CD4-positive, alpha-beta T cell (primary cell): ENCODE data around the gene SASH1. TPM values are rescaled to one million over a fixed set of nuclear protein-coding genes. Genes with fewer than 3 reads are reported as not detected.
"Not testable (repeated sequence)": the region's sequence is repeated elsewhere in the genome, so short reads cannot be mapped to it uniquely, and the experiment has no call there.

Source experiments
- ATAC-seq: fragments of 200-7000 bp; cut with Tn5 transposase; one replicate; pipeline ENCODE4 v1.10.0; 2022; ENCODE audit warnings: mild to moderate bottlenecking; ENCODE audit not compliant: poor library complexity
- CTCF ChIA-PET: fragments of 350-600 bp; sonication (Branson Sonifier 250); formaldehyde crosslinking; loops from one replicate; lab custom pipeline; 2021; ENCODE audit warnings: antibody characterized with exemption, inconsistent platforms; lab: Charles Lee
- POLR2A ChIA-PET: fragments of 350-600 bp; sonication (Branson Sonifier 250); formaldehyde crosslinking; loops from one replicate; lab custom pipeline; 2021; ENCODE audit warnings: antibody characterized with exemption, inconsistent platforms; lab: Charles Lee
- DNase-seq, 14 experiments: peaks; one replicate each; pipeline ENCODE4 v3.0.0-alpha.2; 2013 to 2020; ENCODE audit warnings: mixed read lengths in 2 of 14
- H3K27ac ChIP-seq, 2 donors: one replicate each; pipeline versions ENCODE4 v1.5.1 to v1.7.0; 2013; ENCODE audit warnings: low read length in 2 of 2, low read depth in 1 of 2, mild to moderate bottlenecking in 1 of 2
- H3K27me3 ChIP-seq, 2 experiments: 1 replicate in 1 of 2; 2 replicates in 1 of 2; pipeline versions ENCODE4 v1.6.1 to v1.7.0; 2013; ENCODE audit warnings: low read length in 2 of 2, control low read depth in 1 of 2, mild to moderate bottlenecking in 1 of 2, moderate library complexity in 1 of 2; ENCODE audit not compliant: insufficient read depth in 2 of 2, control insufficient read depth in 1 of 2
- H3K36me3 ChIP-seq: one replicate; pipeline ENCODE4 v1.6.1; 2013; ENCODE audit warnings: low read length, control low read depth; ENCODE audit not compliant: insufficient read depth
- H3K4me1 ChIP-seq: one replicate; pipeline ENCODE4 v1.6.1; 2013; ENCODE audit warnings: low read length, control low read depth; ENCODE audit not compliant: insufficient read depth
- H3K4me3 ChIP-seq: one replicate; pipeline ENCODE4 v1.5.1; 2013; ENCODE audit warnings: mild to moderate bottlenecking, low read length, moderate library complexity
- H3K9me3 ChIP-seq, 2 experiments: 1 replicate in 1 of 2; 2 replicates in 1 of 2; pipeline versions ENCODE4 v1.6.1 to v1.7.0; 2013; ENCODE audit warnings: low read length in 2 of 2, mild to moderate bottlenecking in 2 of 2, control low read depth in 1 of 2, moderate library complexity in 1 of 2; ENCODE audit not compliant: control insufficient read depth in 1 of 2, insufficient read depth in 1 of 2
- H3K27ac Mint-ChIP-seq: one replicate; pipeline ENCODE4 v1.8.0; 2020; ENCODE audit warnings: mixed read lengths
- H3K27me3 Mint-ChIP-seq: one replicate; pipeline ENCODE4 v1.8.0; 2021; ENCODE audit warnings: mixed read lengths
- H3K36me3 Mint-ChIP-seq: one replicate; pipeline ENCODE4 v1.8.0; 2021; ENCODE audit warnings: low read depth, mixed read lengths
- H3K4me1 Mint-ChIP-seq: one replicate; pipeline ENCODE4 v1.8.0; 2021; ENCODE audit warnings: low read depth, mixed read lengths
- H3K4me3 Mint-ChIP-seq: one replicate; pipeline ENCODE4 v1.8.0; 2020; ENCODE audit warnings: mild to moderate bottlenecking, mixed read lengths
- H3K9me3 Mint-ChIP-seq: one replicate; pipeline ENCODE4 v1.8.0; 2020; ENCODE audit warnings: mixed read lengths
- CTCF ChIP-seq: fragments of 200-600 bp; IDR thresholded peaks from one replicate; pipeline ENCODE4 v1.8.0; 2022; ENCODE audit warnings: antibody characterized with exemption, mild to moderate bottlenecking
- intact Hi-C, 2 experiments: fragments of 100-400 bp; cut with DNase I in 1 of 2; cut with micrococcal nuclease in 1 of 2; formaldehyde crosslinking; loops; one replicate each; pipeline versions ENCODE4 v1.15.1 to v1.9.0; 2023 to 2025; cut with DNase I, micrococcal nuclease
- total RNA-seq, 174 experiments: library from RNA in 2 of 174; stranded (reverse) in 2 of 174; gene quantifications; one replicate each; pipeline ENCODE4 v1.2.3 and lab custom pipeline; 2021 to 2026

The SASH1 gene
- total RNA-seq, 2 experiments from 2014 or later = 0.58 to 0.75 TPM

GRCh38 chr6:148578837-148579565 is 236.4 kb downstream of the SASH1 start:
- no peak for TF ChIP-seq CTCF
- Histone ChIP-seq H3K27ac (no peak overlapping the region), H3K4me3 (no peak overlapping the region), H3K27me3 (peaks cover 0 to 7% of the 10 kb centered on the region in 2 experiments), H3K36me3 (no peaks in the 10 kb centered on the region), H3K4me1 (no peaks in the 10 kb centered on the region), H3K9me3 (no peaks in the 10 kb centered on the region)
- intact Hi-C loops = loop anchor here (2.0 to 5.0 kb wide), 3 partner anchors 368 to 853 kb away; no protein-coding TSS in a partner anchor
- CTCF ChIA-PET = interaction anchor here (0.6 to 1.1 kb wide), 2 partner anchors 9 to 358 kb away, joined by 3 read pairs; no protein-coding TSS in a partner anchor
- no peaks in the 10 kb centered on the region for H3K4me1 Mint-ChIP-seq
- H3K27ac Mint-ChIP-seq = no peak overlapping the region
- ATAC-seq (no peak), DNase-seq (no peak)
- H3K9me3 Mint-ChIP-seq = peaks cover 5% of the 10 kb centered on the region
- no peaks in the 10 kb centered on the region for H3K36me3 Mint-ChIP-seq
- no peak overlapping the region for H3K4me3 Mint-ChIP-seq
- peaks cover 50% of the 10 kb centered on the region for H3K27me3 Mint-ChIP-seq
- POLR2A ChIA-PET = no interaction called here

- Mint-ChIP-seq H3K36me3 (no peaks in the 10 kb centered on the region), H3K9me3 (peaks cover 7% of the 10 kb centered on the region), H3K27me3 (peaks cover 62% of the 10 kb centered on the region), H3K4me3 (no peak overlapping the region), H3K27ac (no peak overlapping the region), H3K4me1 (no peaks in the 10 kb centered on the region)
- peaks cover 0 to 7% of the 10 kb centered on the region in 2 experiments for H3K9me3 ChIP-seq
- H3K36me3 ChIP-seq = no peaks in the 10 kb centered on the region
- no peak overlapping the region for H3K4me3 ChIP-seq
- no peak overlapping the region for H3K27ac ChIP-seq
- POLR2A ChIA-PET = no interaction called here
- no peaks in the 10 kb centered on the region for H3K4me1 ChIP-seq
- H3K27me3 ChIP-seq = peaks cover 0 to 7% of the 10 kb centered on the region in 2 experiments
- ATAC-seq (no peak), DNase-seq (no peak)
- CTCF ChIA-PET = interaction anchor here (0.6 kb wide), 1 partner anchor 20 kb away, joined by 3 read pairs; no protein-coding TSS in a partner anchor
- no peak for TF ChIP-seq CTCF
- intact Hi-C loops = no loop called here
These were observed 237.8 kb downstream of the SASH1 start for GRCh38 chr6:148580442-148580841.

GRCh38 chr6:148583631-148584030 is 241.0 kb downstream of the SASH1 start:
- DNase-seq = no peak
- TF ChIP-seq CTCF = no peak
- H3K27ac ChIP-seq = no peak overlapping the region
- Mint-ChIP-seq H3K9me3 (peaks cover 17% of the 10 kb centered on the region), H3K4me3 (no peak overlapping the region), H3K36me3 (no peaks in the 10 kb centered on the region), H3K4me1 (no peaks in the 10 kb centered on the region), H3K27me3 (peaks cover 68% of the 10 kb centered on the region), H3K27ac (no peak overlapping the region)
- H3K4me3 ChIP-seq = no peak overlapping the region
- intact Hi-C loops = no loop called here
- POLR2A ChIA-PET = no interaction called here
- H3K36me3 ChIP-seq = no peaks in the 10 kb centered on the region
- no peak for ATAC-seq
- H3K27me3 ChIP-seq = peaks cover 7 to 10% of the 10 kb centered on the region in 2 experiments
- H3K4me1 ChIP-seq = no peaks in the 10 kb centered on the region
- peaks cover 6 to 7% of the 10 kb centered on the region in 2 experiments for H3K9me3 ChIP-seq
- CTCF ChIA-PET = no interaction called here

- POLR2A ChIA-PET = not testable (repeated sequence)
- H3K27me3 Mint-ChIP-seq = peaks cover 63% of the 10 kb centered on the region
These were observed 243.0 kb downstream of the SASH1 start for GRCh38 chr6:148585641-148586040.

More at GRCh38 chr6:148585641-148586040, 243.0 kb downstream of the SASH1 start:
- H3K4me1 ChIP-seq, H3K9me3 ChIP-seq, H3K27ac ChIP-seq, CTCF ChIA-PET, DNase-seq, H3K36me3 ChIP-seq, H3K4me3 ChIP-seq, H3K27ac Mint-ChIP-seq, intact Hi-C loops, ATAC-seq, H3K4me3 Mint-ChIP-seq, H3K4me1 Mint-ChIP-seq, H3K36me3 Mint-ChIP-seq: not testable (repeated sequence)
- H3K27me3 ChIP-seq = peaks cover 3 to 10% of the 10 kb centered on the region in 2 experiments
- H3K9me3 Mint-ChIP-seq = peaks cover 20% of the 10 kb centered on the region
